ENCODE results near the gene SOX8.
"Not testable (repeated sequence)": the region's sequence is repeated elsewhere in the genome, so short reads cannot be mapped to it uniquely, and the experiment has no call there.

SOX8 gene

DNA sequence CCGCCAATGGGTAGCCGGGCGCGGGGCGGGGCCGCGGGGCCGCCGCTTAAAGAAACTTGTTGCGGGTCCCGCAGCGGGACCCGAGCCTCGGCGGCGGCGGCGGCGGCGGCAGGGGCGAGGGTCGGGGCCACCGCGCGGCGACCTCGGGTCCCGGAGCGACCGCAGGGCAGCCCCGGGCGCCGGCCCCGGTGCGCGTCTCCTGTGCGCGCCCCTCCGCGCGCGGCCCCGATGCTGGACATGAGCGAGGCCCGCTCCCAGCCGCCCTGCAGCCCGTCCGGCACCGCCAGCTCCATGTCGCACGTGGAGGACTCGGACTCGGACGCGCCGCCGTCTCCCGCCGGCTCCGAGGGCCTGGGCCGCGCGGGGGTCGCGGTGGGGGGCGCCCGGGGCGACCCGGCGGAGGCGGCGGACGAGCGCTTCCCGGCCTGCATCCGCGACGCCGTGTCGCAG, at the start of gene SOX8:
Gene SOX8, plus strand, starts transcription at position 76 of the 450 bp plus-strand sequence. Its CDS starts 153 bp downstream, at position 229.
- DNase-seq (ENCODE audit: low read depth) = no peak

DNA sequence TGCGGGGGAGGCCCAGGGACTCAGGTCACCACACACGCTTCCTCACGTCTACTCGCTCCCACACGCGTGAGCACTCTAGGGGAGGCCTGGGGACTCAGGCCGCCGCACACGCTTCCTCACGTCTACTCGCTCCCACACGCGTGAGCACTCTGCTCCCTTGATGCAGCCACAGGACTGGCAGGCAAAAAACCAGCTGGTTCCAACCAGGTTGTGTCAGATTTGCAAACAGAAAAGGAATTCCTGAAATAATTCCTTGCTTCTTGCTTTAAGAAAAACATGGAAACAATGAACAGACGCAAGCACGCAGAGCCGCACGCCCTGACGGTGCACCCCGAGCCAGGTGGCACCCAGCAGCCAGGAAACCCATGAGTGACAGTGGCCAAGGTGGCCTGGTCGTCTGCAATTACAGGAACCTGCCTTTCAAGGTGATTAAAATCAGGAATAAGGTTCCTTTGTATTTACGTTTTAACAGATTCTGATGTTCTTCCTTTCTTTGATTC, 48.7 kb upstream of the SOX8 start:
- DNase-seq (ENCODE audit: low read depth) = no peak

DNA sequence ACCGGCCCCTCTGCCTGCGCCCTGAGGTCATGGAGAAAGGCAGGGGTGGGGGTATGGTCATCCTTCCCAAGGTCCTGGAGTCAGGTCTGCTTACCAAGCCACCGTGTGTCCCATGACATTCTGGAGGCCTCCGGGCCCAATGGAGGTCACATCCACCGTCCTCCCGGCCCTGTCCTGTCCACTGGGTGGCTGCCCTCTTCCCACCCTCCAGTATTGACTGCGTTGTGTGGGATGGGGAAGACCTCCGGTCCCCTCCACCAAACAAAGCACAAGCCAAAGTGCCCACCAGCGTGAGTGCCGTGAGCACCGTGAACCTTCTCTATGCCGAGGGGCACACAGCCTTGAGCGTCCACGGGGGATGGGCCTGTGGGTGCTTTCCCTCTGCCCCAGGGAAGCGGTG, 48.0 kb upstream of the SOX8 start:
- DNase-seq (ENCODE audit: low read depth) = no peak

DNA sequence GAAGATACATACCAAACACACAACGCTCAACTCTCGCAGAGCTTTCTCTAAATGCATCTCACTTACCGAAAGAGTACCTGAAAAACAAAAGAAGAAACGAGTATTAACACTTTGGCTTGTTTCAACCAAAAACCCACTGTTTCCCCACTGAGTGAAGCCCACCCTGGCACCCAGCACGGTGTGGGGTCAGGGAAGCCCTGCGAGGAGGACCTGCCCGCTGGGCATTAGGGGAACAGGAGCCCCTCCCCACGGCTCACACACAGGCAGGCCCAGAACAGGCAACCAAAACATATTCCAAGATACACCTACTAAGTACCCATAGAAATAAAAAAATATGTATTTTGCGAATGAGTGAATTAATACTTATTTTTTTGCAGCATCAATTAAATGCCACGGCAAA, 47.4 kb upstream of the SOX8 start:
- no peak for DNase-seq (ENCODE audit: low read depth)

DNA sequence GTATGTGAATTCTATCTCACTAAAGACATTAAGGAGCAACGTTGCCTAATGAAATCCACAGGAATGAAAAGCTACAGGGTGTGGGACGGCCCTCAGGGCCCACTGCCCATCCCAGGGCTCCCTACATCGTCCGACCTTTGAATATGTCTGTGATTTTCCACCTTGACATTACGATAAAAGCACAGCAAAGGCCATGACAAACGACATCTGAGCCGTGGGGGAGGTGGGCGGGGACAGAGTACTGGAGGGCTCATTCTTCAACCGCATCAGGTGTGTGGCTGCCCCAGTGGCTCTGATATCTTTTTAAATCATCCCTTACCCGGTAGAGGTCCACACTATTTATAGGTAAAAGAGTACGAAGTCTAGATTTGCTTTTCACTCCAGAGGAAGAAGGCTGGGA, 45.9 kb upstream of the SOX8 start:
- no peak for DNase-seq (ENCODE audit: low read depth)

DNA sequence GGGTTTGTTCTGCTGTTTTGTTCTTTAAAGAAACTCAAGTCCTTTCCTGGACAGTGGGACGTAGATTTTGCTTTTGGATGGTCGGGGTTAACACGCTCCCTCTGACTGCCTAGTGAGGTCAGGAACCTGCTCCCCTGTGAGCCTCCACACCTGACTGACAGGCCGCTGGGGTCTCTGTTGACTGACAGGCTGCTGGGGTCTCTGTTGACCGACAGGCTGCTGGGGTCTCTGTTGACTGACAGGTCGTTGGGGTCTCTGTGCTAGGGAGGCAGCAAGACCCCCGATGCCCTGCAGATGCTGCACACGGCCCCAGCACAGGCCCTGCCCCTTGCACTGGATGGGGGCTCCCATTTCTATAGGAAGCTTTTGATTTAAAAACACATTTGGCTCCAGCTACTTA, 44.3 kb upstream of the SOX8 start:
- no peak for DNase-seq (ENCODE audit: low read depth)

DNA sequence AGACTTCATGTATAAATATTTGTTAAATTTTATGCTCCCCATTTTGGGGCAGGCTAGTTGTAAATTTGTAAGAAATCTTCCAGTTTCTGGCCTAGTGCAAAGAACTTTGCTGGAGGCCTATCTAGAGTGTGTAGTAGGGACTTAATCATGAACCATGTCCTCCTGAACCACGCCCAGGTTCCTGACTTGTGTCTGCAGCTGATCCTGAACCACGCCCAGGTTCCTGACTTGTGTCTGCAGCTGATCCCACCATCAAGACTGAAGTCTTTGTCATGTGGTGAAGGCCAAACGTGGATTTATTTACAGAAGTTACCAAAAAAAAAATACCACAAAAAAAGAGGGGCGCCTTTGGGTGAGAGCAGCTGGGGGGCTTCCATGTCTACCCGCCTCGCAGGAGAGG, 43.8 kb upstream of the SOX8 start:
- no peak for DNase-seq (ENCODE audit: low read depth)

DNA sequence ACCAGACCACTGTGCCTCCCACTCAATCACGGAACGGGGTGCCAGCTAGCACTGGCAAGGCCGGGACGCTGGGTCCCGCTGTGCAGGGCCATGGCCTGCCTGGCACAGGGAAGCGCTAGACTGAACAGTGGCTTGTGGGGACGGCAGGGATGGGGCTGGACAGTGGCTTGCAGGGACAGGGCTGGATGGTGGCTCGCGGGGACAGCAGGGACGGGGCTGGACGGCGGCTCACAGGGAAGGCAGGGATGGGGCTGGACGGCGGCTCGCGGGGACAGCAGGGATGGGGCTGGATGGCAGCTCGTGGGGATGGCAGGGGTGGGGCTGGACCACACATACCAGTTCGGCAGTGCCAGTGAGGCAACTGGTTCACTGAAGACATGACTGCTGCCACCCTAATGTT, 43.4 kb upstream of the SOX8 start:
- no peak for DNase-seq (ENCODE audit: low read depth)

DNA sequence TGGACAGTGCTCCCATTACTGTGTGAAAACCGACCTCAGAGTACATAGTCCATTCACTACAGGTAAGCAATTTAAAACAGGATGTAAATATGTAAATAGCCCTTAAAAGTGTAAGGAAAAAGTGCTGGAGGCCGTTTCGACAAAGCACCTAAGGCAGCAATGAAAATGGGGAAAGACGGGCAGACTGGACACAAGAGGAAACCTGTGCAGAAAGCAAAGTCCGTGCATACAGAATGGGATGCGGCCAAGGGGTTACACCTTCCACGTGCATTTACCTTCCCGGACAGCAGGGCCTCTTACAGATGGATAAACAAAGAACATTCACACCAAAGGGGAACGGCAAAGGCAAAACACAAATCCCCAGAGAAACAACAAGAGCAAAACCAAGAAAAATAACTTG, 42.8 kb upstream of the SOX8 start:
- no peak for DNase-seq (ENCODE audit: low read depth)

DNA sequence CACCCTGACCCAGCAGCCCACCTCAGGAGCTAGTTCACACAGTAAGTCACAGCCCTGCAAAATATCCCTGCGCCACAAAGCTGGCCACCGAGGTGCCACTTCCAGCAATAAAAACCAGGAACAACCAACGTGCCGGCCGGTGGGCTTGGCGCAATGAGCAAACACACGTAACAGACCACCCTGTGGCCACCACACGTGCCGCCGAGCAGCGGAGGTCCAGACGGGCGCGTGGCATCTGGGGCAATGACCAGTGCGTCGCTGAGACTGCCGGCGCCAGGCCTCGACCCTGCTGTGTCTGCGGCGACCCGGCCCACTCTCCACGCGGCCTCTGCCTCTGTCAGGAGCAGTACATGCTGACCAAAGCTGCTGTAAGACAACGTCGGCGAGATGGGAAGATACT, 42.3 kb upstream of the SOX8 start:
- no peak for DNase-seq (ENCODE audit: low read depth)

DNA sequence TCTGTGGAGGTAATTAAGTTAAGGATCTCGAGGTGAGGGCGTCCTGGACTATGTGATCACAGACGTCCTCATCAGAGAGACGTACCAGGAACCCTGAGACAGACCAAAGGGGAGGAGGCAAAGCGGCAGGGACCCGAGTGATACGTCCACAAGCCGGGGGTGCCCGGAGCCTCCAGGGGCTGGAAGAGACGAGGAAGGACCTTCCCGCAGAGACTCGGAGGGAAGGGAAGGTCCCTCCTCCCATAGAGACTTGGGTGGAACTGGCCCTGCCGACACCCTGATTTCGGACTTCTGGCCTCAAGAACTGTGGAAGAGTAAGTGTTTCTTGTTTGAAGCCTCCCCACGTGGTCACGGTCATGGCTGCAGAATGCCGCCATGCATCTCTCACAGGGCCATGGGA, 41.6 kb upstream of the SOX8 start:
- no peak for DNase-seq (ENCODE audit: low read depth)

DNA sequence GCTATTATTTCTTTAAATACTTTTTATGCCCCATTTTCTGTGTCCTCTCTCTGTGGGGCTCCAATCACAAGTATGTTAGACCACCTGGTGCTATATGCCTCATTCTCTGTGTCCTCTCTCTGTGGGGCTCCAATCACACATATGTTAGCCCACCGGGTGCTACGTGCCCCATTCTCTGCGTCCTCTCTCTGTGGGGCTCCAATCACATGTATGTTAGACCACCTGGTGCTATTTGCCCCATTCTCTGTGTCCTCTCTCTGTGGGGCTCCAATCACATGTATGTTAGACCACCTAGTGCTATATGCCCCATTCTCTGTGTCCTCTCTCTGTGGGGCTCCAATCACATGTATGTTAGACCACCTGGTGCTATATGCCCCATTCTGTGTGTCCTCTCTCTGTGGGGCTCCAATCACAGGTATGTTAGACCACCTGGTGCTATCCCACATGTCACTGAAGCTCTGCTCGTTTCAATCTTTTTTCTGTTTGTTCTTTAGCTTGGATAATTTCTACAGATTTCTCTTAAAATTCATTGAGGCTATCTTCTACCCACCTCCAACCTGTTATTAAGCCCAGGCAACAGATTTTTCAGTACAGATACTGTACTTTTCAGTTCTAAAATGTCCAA, 39.0 kb upstream of the SOX8 start:
- no peak for DNase-seq (ENCODE audit: low read depth)

DNA sequence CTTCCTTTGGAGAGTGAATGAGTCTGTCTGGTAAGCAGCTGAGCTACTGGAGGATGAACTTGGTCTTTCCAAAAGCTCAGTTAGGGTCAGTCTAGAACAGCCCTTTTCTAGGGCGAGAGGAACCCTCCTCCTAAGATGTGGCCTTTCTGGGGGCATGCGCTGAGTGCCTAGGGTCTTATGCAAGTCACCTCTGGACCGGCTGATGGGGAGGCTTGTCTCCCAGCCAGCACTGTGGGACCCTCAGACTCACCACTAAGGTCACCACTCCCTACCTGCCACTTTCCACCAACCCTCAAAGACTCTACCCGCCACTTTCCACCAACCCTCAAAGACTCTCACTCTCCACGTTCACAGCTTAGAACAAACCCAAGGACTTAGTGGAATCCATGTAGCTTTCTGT, 37.6 kb upstream of the SOX8 start:
- no peak for DNase-seq (ENCODE audit: low read depth)

DNA sequence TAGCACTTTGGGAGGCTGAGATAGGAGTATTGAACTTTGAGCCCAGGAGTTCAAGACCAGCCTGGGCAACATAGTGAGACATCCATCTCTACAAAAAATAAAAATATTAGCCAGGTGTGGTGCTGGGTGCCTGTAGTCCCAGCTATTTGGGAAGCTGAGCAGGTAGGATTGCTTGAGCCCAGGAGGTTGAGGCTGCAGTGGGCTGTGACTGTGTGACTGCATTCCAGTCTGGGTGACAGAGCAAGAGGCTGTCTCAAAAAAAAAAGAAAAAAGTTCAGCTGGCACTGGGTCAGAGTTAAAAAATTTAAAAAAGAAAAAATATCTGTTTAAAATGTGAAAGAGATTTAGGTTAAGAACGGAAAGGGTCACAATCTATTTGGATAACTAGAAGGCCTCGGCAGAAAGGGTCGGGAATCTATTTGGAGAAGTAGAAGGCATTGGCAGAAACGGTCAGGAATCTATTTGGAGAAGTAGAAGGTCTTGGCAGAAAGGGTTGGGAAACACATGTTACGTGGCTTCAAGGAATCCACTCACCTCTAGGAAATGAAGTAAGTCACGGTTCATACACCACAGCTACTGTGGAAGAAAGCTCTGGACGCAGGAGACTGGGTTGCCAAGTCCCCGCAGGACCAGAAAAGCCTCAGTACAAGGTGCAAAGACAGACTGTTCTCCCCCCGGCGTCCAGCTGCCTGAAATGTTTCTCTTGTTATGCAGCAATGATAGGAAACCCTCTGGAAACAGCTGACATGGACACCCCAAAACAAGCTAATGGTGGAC, 36.1 kb upstream of the SOX8 start:
- no peak for DNase-seq (ENCODE audit: low read depth)

DNA sequence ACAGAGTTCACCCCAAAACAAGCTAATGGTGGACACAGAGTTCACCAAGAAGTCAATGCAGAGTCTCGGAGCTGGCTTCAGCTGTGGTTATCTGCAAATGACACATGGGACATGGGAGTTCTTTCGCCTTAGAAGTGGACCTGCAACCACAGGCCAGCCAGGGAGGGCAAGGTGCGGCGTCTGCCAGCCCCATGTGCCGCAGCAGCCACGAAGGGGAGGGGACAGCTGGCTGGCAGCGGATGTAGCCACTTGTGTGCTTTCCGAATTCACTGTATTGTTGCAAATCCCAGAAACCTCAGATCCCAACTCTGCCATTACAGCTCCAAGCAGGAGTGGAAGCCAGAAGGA, 35.5 kb upstream of the SOX8 start:
- DNase-seq (ENCODE audit: low read depth) = no peak

DNA sequence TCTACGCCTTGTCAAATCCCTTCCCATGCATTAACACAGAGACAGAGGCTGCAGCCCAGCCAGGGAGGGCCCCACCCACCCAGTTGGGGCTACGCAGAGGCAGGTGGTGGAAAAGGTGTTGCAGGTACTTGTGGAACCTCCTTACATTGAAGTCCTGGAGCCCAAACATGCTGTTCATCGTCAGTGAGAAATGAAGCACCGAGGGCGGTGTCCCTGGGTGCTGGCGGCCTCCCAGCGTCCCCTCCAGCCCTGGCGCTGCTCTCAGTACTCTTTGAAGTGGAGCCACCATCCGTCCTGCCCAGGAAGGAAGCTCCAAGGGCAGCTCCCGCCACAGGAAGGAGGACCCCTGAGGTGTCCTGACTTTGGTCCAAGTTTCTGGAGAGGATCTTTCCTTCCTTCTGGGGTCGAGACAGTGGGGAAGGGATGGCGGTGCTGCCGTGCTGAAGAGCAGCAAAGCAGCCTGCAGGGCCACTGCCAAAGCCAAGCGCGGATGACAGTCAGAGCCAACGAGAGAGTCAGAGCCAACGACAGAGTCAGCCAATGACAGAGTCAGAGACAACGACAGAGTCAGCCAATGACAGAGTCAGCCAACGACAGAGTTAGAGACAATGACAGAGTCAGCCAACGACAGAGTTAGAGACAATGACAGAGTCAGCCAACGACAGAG, 34.2 kb upstream of the SOX8 start:
- no peak for DNase-seq (ENCODE audit: low read depth)

DNA sequence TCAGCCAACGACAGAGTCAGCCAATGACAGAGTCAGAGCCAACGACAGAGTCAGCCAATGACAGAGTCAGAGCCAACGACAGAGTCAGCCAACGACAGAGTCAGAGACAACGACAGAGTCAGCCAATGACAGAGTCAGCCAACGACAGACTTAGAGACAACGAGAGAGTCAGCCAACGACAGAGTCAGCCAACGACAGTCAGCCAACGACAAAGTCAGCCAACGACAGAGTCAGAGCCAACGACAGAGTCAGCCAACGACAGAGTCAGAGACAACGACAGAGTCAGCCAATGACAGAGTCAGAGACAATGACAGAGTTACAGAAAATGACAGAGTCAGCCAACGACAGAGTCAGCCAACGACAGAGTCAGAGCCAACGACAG, 33.7 kb upstream of the SOX8 start:
- not testable (repeated sequence) for DNase-seq (ENCODE audit: low read depth)

DNA sequence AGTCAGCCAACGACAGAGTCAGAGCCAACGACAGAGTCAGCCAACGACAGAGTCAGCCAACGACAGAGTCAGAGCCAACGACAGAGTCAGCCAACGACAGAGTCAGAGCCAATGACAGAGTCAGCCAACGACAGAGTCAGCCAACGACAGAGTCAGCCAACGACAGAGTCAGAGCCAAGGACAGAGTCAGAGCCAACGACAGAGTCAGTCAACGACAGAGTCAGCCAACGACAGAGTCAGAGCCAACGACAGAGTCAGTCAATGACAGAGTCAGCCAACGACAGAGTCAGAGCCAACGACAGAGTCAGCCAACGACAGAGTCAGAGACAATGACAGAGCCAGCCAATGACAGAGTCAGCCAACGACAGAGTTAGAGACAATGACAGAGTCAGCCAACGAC, 32.8 kb upstream of the SOX8 start:
- DNase-seq (ENCODE audit: low read depth) = not testable (repeated sequence)

DNA sequence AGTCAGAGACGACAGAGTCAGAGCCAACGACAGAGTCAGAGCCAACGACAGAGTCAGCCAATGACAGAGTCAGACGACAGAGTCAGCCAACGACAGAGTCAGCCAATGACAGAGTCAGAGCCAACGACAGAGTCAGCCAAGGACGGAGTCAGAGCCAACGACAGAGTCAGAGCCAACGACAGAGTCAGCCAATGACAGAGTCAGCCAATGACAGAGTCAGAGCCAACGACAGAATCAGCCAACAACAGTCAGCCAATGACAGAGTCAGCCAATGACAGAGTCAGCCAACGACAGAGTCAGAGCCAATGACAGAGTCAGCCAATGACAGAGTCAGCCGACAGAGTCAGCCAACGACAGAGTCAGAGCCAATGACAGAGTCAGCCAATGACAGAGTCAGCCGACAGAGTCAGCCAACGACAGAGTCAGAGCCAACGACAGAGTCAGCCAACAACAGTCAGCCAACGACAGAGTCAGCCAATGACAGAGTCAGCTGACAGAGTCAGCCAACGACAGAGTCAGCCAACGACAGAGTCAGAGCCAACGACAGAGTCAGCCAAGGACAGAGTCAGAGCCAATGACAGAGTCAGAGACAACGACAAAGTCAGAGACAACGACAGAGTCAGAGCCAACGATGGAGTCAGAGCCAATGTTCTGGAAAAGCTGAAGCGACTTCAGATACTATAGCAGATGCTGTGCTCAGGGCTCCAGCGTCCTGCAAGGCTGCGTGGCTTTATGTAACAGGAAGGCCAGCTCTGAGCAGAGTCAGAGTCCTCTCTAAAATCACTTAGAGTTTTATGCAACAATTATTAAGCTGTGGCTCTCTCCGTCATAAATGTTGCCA, 30.6 kb upstream of the SOX8 start:
- not testable (repeated sequence) for DNase-seq (ENCODE audit: low read depth)

DNA sequence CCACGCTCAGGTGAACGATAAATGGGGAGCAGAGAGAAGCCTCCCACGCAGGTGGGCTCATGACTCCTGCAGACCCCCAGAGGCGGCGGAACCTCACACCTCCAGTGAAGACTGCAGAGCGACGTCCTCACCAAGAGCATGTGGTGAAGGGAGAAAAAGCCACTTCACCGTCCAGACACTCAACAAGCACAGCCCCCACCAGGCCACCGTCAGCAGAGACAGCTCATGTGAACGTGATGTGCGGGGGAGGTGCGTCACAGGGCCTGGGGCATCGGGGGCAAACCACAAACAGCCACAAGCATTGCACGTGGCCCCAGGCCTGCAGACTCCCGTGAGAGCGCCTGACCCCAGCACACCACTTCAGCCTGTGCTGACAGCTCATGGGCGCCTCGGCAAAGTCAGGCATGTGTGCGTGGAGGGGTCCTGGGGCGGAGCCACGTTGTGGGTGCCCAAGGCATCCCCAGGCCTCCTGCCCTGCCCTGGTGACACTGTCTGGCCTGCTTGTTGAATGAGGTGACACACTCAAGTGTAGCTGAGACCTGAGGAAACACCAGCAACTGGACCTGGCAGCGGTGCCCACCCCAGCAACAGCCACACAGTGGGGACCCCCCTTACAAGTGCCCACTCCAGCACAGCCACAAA, 29.8 kb upstream of the SOX8 start:
- DNase-seq (ENCODE audit: low read depth) = no peak

DNA sequence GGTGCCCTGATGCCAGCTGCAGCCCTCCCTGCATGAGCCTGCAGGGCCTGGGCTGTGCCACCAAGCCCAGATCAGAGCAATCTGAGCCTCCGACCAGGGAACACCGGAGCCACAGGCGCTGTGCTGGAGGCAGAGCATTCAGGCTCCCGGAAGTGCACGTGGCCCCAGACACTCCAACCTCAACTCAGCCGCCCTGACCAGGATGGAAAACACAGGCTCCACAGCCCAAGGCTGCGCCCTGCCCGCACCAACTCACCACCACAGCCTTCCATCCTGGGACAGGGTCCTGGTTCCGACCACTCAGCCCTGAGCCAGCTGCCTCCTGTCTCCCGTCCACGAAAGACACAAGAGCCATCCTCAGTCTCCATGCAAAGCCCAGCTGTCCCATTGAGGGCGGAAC, 29.2 kb upstream of the SOX8 start:
- no peak for DNase-seq (ENCODE audit: low read depth)

DNA sequence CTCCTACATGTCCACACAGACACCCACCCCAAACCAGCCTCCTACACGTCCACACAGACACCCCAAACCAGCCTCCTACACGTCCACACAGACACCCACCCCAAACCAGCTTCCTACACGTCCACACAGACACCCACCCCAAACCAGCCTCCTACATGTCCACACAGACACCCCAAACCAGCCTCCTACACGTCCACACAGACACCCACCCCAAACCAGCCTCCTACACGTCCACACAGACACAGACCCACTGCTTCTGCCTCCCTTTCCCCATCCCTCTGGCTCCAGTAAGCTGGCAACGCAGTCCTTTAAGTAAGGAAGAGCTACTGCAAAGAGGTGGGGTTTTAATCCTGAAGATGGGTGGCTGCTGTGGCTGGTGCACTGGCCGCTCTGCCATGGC, 27.8 kb upstream of the SOX8 start:
- not testable (repeated sequence) for DNase-seq (ENCODE audit: low read depth)

All from stromal cell of bone marrow (primary cell).